Right atrium auricular region (tissue), 2 donors: ENCODE results near the gene ZDHHC7. TPM values are rescaled to one million over a fixed set of nuclear protein-coding genes. Genes with fewer than 3 reads are reported as not detected.
A peak's percentile ranks its signal among the peaks of the same experiment; 100 is the strongest.

Experiments
- DNase-seq: peaks from one replicate; pipeline ENCODE4 v3.0.0-alpha.2; 2019; ENCODE audit warnings: low spot score
- H3K27ac ChIP-seq, 2 donors: fragments of 200-600 bp; sonication (generic); 1 replicate in 1 of 2; 2 replicates in 1 of 2; pipeline ENCODE4 v1.5.1; 2016 to 2019
- H3K27me3 ChIP-seq, 2 donors: fragments of 200-600 bp; sonication (generic); one replicate each; pipeline versions ENCODE4 v1.5.1 to v1.6.0; 2017 to 2019
- H3K36me3 ChIP-seq: fragments of 200-600 bp; sonication (generic); one replicate; pipeline ENCODE4 v1.5.1; 2016
- H3K4me1 ChIP-seq, 2 donors: fragments of 200-600 bp; sonication (generic); one replicate each; pipeline versions ENCODE4 v1.5.1 to v1.6.0; 2017 to 2019
- H3K4me3 ChIP-seq, 2 donors: fragments of 200-600 bp; sonication (generic); 1 replicate in 1 of 2; 2 replicates in 1 of 2; pipeline ENCODE4 v1.5.1; 2017 to 2019; ENCODE audit warnings: mild to moderate bottlenecking in 1 of 2, moderate library complexity in 1 of 2
- H3K9me3 ChIP-seq, 2 donors: fragments of 200-600 bp; sonication (generic); one replicate each; pipeline ENCODE4 v1.5.1; 2019
- total RNA-seq, 2 donors: library from RNA; depleted of rRNA; stranded (reverse); fragments of >200 nt; gene quantifications; one replicate each; pipeline ENCODE4 v1.1.0, GENCODE V29; 2016
- TF ChIP-seq, protein P1 (sequence below), 2 donors: fragments of 200-600 bp; sonication (generic); IDR thresholded peaks; one replicate each; pipeline ENCODE4 v1.5.1; 2019; ENCODE audit warnings: antibody characterized with exemption in 2 of 2

ZDHHC7 gene
- total RNA-seq, 2 donors from 2014 or later = 36.0 to 48.7 TPM

DNA sequence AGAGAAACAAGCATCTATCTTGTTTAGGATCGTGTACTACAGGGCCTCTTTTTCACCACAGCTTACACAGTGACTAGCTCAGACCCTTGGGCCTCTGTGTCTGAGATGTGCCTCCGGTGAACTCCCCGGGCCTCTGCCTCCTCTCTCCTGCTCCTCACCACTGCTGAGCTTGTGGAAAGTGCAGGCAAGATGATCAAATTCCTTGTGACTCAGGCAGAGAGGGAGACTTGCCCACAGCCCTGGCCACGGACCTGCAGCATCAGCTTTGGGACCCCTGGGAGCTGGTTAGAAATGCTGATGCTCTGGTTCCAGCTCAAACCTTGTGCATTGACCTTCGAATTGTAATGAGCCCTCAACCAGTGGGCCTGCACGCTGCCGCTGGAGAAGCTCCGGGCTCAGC, 79.8 kb downstream of the ZDHHC7 start:
- no peaks in the 10 kb centered on the region for H3K27me3 ChIP-seq
- H3K4me1 ChIP-seq = peaks cover 0 to 54% of the 10 kb centered on the region in 2 donors
- H3K27ac ChIP-seq = peak overlapping the region in 1 of 2 donors; percentile 6
- H3K9me3 ChIP-seq = no peaks in the 10 kb centered on the region
- DNase-seq = no peak
- TF ChIP-seq, protein P1, sequence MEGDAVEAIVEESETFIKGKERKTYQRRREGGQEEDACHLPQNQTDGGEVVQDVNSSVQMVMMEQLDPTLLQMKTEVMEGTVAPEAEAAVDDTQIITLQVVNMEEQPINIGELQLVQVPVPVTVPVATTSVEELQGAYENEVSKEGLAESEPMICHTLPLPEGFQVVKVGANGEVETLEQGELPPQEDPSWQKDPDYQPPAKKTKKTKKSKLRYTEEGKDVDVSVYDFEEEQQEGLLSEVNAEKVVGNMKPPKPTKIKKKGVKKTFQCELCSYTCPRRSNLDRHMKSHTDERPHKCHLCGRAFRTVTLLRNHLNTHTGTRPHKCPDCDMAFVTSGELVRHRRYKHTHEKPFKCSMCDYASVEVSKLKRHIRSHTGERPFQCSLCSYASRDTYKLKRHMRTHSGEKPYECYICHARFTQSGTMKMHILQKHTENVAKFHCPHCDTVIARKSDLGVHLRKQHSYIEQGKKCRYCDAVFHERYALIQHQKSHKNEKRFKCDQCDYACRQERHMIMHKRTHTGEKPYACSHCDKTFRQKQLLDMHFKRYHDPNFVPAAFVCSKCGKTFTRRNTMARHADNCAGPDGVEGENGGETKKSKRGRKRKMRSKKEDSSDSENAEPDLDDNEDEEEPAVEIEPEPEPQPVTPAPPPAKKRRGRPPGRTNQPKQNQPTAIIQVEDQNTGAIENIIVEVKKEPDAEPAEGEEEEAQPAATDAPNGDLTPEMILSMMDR (IDR thresholded peaks at IDR 0.05) = no peak
- no peaks in the 10 kb centered on the region for H3K36me3 ChIP-seq
- no peak overlapping the region for H3K4me3 ChIP-seq

GRCh38 chr16:84931107-84931494, 80.2 kb downstream of the ZDHHC7 start:
- TF ChIP-seq, protein P1 (IDR thresholded peaks at IDR 0.05) = no peak
- H3K4me1 ChIP-seq = peaks cover 0 to 54% of the 10 kb centered on the region in 2 donors

DNA sequence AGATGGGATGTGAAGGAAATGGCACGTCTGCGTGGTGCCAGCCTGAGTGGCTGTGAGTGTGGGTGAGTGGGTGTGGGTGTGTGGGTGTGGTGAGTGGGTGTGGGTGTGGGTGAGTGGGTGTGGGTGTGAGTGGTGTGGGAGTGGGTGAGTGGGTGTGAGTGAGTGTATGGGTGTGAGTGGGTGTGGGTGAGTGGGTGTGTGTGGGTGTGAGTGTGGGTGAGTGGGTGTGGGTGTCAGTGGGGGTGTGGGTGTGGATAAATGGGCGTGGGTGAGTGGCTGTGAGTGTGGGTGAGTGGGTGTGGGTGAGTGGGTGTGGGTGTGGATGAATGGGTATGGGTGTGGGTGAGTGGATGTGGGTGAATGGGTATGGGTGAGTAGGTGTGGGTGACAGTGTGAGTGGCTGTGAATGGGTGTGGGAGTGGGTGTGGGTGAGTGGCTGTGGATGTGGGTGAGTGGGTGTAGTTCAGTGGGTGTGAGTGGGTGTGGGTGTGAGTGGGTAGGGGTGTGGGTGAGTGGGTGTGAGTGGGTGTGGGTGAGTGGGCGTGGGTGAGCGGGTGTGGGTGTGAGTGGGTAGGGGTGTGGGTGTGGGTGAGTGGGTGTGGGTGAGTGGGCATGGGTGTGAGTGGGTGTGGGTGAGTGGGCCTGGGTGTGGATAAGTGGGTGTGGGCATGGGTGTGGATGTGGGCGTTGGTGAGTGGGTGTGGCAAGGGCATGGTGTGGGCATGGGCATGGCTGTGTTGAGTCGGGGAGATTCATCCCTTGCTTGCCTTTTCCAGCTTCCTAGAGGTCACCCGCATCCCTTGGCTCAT, 80.8 kb downstream of the ZDHHC7 start:
- Histone ChIP-seq H3K36me3 (no peaks in the 10 kb centered on the region), H3K27me3 (no peaks in the 10 kb centered on the region), H3K4me1 (peaks cover 0 to 54% of the 10 kb centered on the region in 2 donors), H3K27ac (peak overlapping the region; percentile 73 to 80), H3K9me3 (no peaks in the 10 kb centered on the region), H3K4me3 (no peak overlapping the region)
- TF ChIP-seq, protein P1 (IDR thresholded peaks at IDR 0.05) = no peak
- no peak for DNase-seq

More at GRCh38 chr16:84931107-84931494, 80.2 kb downstream of the ZDHHC7 start:
- Histone ChIP-seq H3K27me3 (no peaks in the 10 kb centered on the region), H3K36me3 (no peaks in the 10 kb centered on the region), H3K27ac (peak overlapping the region in 1 of 2 donors; percentile 6), H3K9me3 (no peaks in the 10 kb centered on the region), H3K4me3 (no peak overlapping the region)
- DNase-seq = no peak

DNA sequence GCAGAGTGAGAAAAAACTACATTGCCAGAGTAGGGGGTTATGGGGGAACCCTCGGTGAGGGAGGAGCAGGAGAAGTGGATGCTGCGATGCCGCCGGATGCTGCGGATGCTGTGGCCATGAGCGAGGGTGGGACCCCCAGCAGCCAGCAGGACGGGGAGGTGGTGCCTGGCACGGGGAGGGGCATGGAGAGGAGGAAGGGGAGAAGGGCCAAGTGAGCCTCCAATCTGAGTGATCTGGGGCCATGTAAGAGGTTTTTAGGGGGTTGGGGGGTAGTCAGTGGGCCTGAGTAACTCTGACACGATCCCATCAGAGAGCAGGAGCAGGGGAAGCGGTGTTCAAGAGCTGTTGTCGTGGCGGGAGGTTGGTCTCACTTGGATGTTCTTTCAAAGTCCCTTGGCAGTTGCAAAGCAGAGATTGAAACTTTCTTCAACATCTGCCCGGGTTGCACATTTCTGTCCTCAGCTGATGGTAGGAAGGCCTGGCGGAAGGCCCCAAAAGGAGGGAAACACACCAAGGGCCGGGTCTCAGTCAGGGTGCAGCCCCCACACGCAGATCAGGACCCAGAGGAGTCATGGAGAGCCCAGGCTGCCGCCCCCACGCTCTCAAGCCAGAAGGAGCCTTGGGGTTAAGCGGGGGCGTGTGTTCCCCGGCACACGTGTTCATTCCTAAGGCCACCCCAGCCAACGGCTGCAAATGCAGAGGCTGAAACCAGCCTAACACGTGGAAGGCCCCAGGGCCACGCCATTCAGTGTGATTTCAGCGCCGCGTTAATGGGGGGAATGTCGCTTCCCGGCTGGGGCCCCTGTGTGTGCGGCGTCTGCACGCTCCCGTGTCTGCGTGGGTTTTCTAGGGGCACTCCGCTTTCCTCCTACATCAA, 81.7 kb downstream of the ZDHHC7 start:
- Histone ChIP-seq H3K36me3 (no peaks in the 10 kb centered on the region), H3K4me3 (no peak overlapping the region), H3K9me3 (no peaks in the 10 kb centered on the region), H3K27ac (peak overlapping the region; percentile 73 to 80), H3K4me1 (peaks cover 0 to 62% of the 10 kb centered on the region in 2 donors), H3K27me3 (no peaks in the 10 kb centered on the region)
- TF ChIP-seq, protein P1 (IDR thresholded peaks at IDR 0.05) = no peak
- DNase-seq = no peak

- no peaks in the 10 kb centered on the region for H3K36me3 ChIP-seq
- peak overlapping the region; percentile 73 to 80 for H3K27ac ChIP-seq
- H3K4me3 ChIP-seq = no peak overlapping the region
- DNase-seq = peak; percentile 92
- H3K27me3 ChIP-seq = no peaks in the 10 kb centered on the region
- TF ChIP-seq, protein P1 (IDR thresholded peaks at IDR 0.05) = no peak
- H3K4me1 ChIP-seq = peaks cover 0 to 64% of the 10 kb centered on the region in 2 donors
- no peaks in the 10 kb centered on the region for H3K9me3 ChIP-seq
These were observed 82.5 kb downstream of the ZDHHC7 start for GRCh38 chr16:84928679-84929420.
